ENCODE results near the gene CYTH1.

The CYTH1 gene

GRCh38 chr17:78697122-78697521 lies 85.0 kb downstream of the CYTH1 start:
- Histone ChIP-seq H3K4me3 (ENCODE audit: low read depth, low read length) (no peak overlapping the region), H3K27me3 (ENCODE audit: control insufficient read depth, insufficient read depth, low read length) (no peaks in the 10 kb centered on the region), H3K4me1 (ENCODE audit: control insufficient read depth, insufficient read depth, low read length) (no peaks in the 10 kb centered on the region), H3K36me3 (ENCODE audit: control insufficient read depth, insufficient read depth, low read length) (peaks cover 12% of the 10 kb centered on the region), H3K9me3 (ENCODE audit: control insufficient read depth, insufficient read depth, low read length) (no peaks in the 10 kb centered on the region), H3K27ac (ENCODE audit: low read depth, low read length) (no peak overlapping the region), H3K9ac (ENCODE audit: low read depth, low read length) (no peak overlapping the region)

- H3K4me3 ChIP-seq (ENCODE audit: low read depth, low read length) = no peak overlapping the region
- no peak overlapping the region for H3K27ac ChIP-seq (ENCODE audit: low read depth, low read length)
- H3K36me3 ChIP-seq (ENCODE audit: control insufficient read depth, insufficient read depth, low read length) = peaks cover 7% of the 10 kb centered on the region
Observed at GRCh38 chr17:78696016-78696982, 85.8 kb downstream of the CYTH1 start.

GRCh38 chr17:78694805-78695531 lies 87.1 kb downstream of the CYTH1 start:
- H3K9me3 ChIP-seq (ENCODE audit: control insufficient read depth, insufficient read depth, low read length) = no peaks in the 10 kb centered on the region
- no peak overlapping the region for H3K27ac ChIP-seq (ENCODE audit: low read depth, low read length)
- no peak overlapping the region for H3K9ac ChIP-seq (ENCODE audit: low read depth, low read length)
- H3K36me3 ChIP-seq (ENCODE audit: control insufficient read depth, insufficient read depth, low read length) = peaks cover 4% of the 10 kb centered on the region
- no peaks in the 10 kb centered on the region for H3K4me1 ChIP-seq (ENCODE audit: control insufficient read depth, insufficient read depth, low read length)
- no peak overlapping the region for H3K4me3 ChIP-seq (ENCODE audit: low read depth, low read length)
- H3K27me3 ChIP-seq (ENCODE audit: control insufficient read depth, insufficient read depth, low read length) = no peaks in the 10 kb centered on the region

More at GRCh38 chr17:78696016-78696982, 85.8 kb downstream of the CYTH1 start:
- Histone ChIP-seq H3K9me3 (ENCODE audit: control insufficient read depth, insufficient read depth, low read length) (no peaks in the 10 kb centered on the region), H3K4me1 (ENCODE audit: control insufficient read depth, insufficient read depth, low read length) (no peaks in the 10 kb centered on the region), H3K9ac (ENCODE audit: low read depth, low read length) (no peak overlapping the region), H3K27me3 (ENCODE audit: control insufficient read depth, insufficient read depth, low read length) (no peaks in the 10 kb centered on the region)

- Histone ChIP-seq H3K27ac (ENCODE audit: low read depth, low read length) (no peak overlapping the region), H3K9ac (ENCODE audit: low read depth, low read length) (no peak overlapping the region), H3K27me3 (ENCODE audit: control insufficient read depth, insufficient read depth, low read length) (no peaks in the 10 kb centered on the region), H3K9me3 (ENCODE audit: control insufficient read depth, insufficient read depth, low read length) (no peaks in the 10 kb centered on the region), H3K4me1 (ENCODE audit: control insufficient read depth, insufficient read depth, low read length) (no peaks in the 10 kb centered on the region), H3K36me3 (ENCODE audit: control insufficient read depth, insufficient read depth, low read length) (peaks cover 2% of the 10 kb centered on the region), H3K4me3 (ENCODE audit: low read depth, low read length) (no peak overlapping the region)
Observed at GRCh38 chr17:78693346-78694083, 88.6 kb downstream of the CYTH1 start.

- Histone ChIP-seq H3K36me3 (ENCODE audit: control insufficient read depth, insufficient read depth, low read length) (peaks cover 7% of the 10 kb centered on the region), H3K27ac (ENCODE audit: low read depth, low read length) (no peak overlapping the region), H3K4me1 (ENCODE audit: control insufficient read depth, insufficient read depth, low read length) (no peaks in the 10 kb centered on the region), H3K4me3 (ENCODE audit: low read depth, low read length) (no peak overlapping the region), H3K9ac (ENCODE audit: low read depth, low read length) (no peak overlapping the region), H3K9me3 (ENCODE audit: control insufficient read depth, insufficient read depth, low read length) (no peaks in the 10 kb centered on the region), H3K27me3 (ENCODE audit: control insufficient read depth, insufficient read depth, low read length) (no peaks in the 10 kb centered on the region)
Observed at GRCh38 chr17:78692460-78693010, 89.5 kb downstream of the CYTH1 start.

- H3K36me3 ChIP-seq (ENCODE audit: control insufficient read depth, insufficient read depth, low read length) = peaks cover 7% of the 10 kb centered on the region
- H3K4me3 ChIP-seq (ENCODE audit: low read depth, low read length) = no peak overlapping the region
- no peaks in the 10 kb centered on the region for H3K27me3 ChIP-seq (ENCODE audit: control insufficient read depth, insufficient read depth, low read length)
- H3K27ac ChIP-seq (ENCODE audit: low read depth, low read length) = no peak overlapping the region
- H3K9me3 ChIP-seq (ENCODE audit: control insufficient read depth, insufficient read depth, low read length) = no peaks in the 10 kb centered on the region
- peaks cover 4% of the 10 kb centered on the region; the same call in 1 of the 2 replicates for H3K4me1 ChIP-seq (ENCODE audit: control insufficient read depth, insufficient read depth, low read length)
- no peak overlapping the region for H3K9ac ChIP-seq (ENCODE audit: low read depth, low read length)
Observed at GRCh38 chr17:78689029-78689428, 93.0 kb downstream of the CYTH1 start.

- H3K27ac ChIP-seq (ENCODE audit: low read depth, low read length) = no peak overlapping the region
- H3K4me1 ChIP-seq (ENCODE audit: control insufficient read depth, insufficient read depth, low read length) = peaks cover 4% of the 10 kb centered on the region; the same call in 1 of the 2 replicates
- H3K9me3 ChIP-seq (ENCODE audit: control insufficient read depth, insufficient read depth, low read length) = no peaks in the 10 kb centered on the region
- H3K4me3 ChIP-seq (ENCODE audit: low read depth, low read length) = no peak overlapping the region
- H3K27me3 ChIP-seq (ENCODE audit: control insufficient read depth, insufficient read depth, low read length) = no peaks in the 10 kb centered on the region
- H3K36me3 ChIP-seq (ENCODE audit: control insufficient read depth, insufficient read depth, low read length) = peaks cover 7% of the 10 kb centered on the region
- H3K9ac ChIP-seq (ENCODE audit: low read depth, low read length) = no peak overlapping the region
Observed at GRCh38 chr17:78687944-78688343, 94.1 kb downstream of the CYTH1 start.

GRCh38 chr17:78687125-78687524 lies 94.9 kb downstream of the CYTH1 start:
- Histone ChIP-seq H3K9me3 (ENCODE audit: control insufficient read depth, insufficient read depth, low read length) (no peaks in the 10 kb centered on the region), H3K36me3 (ENCODE audit: control insufficient read depth, insufficient read depth, low read length) (peaks cover 7% of the 10 kb centered on the region), H3K27me3 (ENCODE audit: control insufficient read depth, insufficient read depth, low read length) (no peaks in the 10 kb centered on the region), H3K4me3 (ENCODE audit: low read depth, low read length) (no peak overlapping the region), H3K4me1 (ENCODE audit: control insufficient read depth, insufficient read depth, low read length) (peaks cover 4% of the 10 kb centered on the region; the same call in 1 of the 2 replicates), H3K27ac (ENCODE audit: low read depth, low read length) (no peak overlapping the region), H3K9ac (ENCODE audit: low read depth, low read length) (no peak overlapping the region)

GRCh38 chr17:78684026-78684425 lies 98.0 kb downstream of the CYTH1 start:
- Histone ChIP-seq H3K4me1 (ENCODE audit: control insufficient read depth, insufficient read depth, low read length) (peaks cover 8% of the 10 kb centered on the region; the same call in 1 of the 2 replicates), H3K27me3 (ENCODE audit: control insufficient read depth, insufficient read depth, low read length) (no peaks in the 10 kb centered on the region), H3K4me3 (ENCODE audit: low read depth, low read length) (no peak overlapping the region), H3K9ac (ENCODE audit: low read depth, low read length) (no peak overlapping the region), H3K27ac (ENCODE audit: low read depth, low read length) (no peak overlapping the region), H3K36me3 (ENCODE audit: control insufficient read depth, insufficient read depth, low read length) (peaks cover 18% of the 10 kb centered on the region), H3K9me3 (ENCODE audit: control insufficient read depth, insufficient read depth, low read length) (no peaks in the 10 kb centered on the region)

GRCh38 chr17:78683408-78683961 lies 98.6 kb downstream of the CYTH1 start:
- H3K9me3 ChIP-seq (ENCODE audit: control insufficient read depth, insufficient read depth, low read length) = no peaks in the 10 kb centered on the region
- H3K36me3 ChIP-seq (ENCODE audit: control insufficient read depth, insufficient read depth, low read length) = peaks cover 17% of the 10 kb centered on the region
- H3K9ac ChIP-seq (ENCODE audit: low read depth, low read length) = no peak overlapping the region
- H3K27ac ChIP-seq (ENCODE audit: low read depth, low read length) = no peak overlapping the region
- H3K4me1 ChIP-seq (ENCODE audit: control insufficient read depth, insufficient read depth, low read length) = peaks cover 8% of the 10 kb centered on the region; the same call in 1 of the 2 replicates
- no peak overlapping the region for H3K4me3 ChIP-seq (ENCODE audit: low read depth, low read length)
- no peaks in the 10 kb centered on the region for H3K27me3 ChIP-seq (ENCODE audit: control insufficient read depth, insufficient read depth, low read length)

All from HUES48 (cell line).